Measurements from ENCODE around the gene DOK3. TPM values are rescaled to one million over a fixed set of nuclear protein-coding genes. Genes with fewer than 3 reads are reported as not detected.

Gene DOK3
- polyA plus RNA-seq, 1 experiment, result 0.50 TPM

DNA sequence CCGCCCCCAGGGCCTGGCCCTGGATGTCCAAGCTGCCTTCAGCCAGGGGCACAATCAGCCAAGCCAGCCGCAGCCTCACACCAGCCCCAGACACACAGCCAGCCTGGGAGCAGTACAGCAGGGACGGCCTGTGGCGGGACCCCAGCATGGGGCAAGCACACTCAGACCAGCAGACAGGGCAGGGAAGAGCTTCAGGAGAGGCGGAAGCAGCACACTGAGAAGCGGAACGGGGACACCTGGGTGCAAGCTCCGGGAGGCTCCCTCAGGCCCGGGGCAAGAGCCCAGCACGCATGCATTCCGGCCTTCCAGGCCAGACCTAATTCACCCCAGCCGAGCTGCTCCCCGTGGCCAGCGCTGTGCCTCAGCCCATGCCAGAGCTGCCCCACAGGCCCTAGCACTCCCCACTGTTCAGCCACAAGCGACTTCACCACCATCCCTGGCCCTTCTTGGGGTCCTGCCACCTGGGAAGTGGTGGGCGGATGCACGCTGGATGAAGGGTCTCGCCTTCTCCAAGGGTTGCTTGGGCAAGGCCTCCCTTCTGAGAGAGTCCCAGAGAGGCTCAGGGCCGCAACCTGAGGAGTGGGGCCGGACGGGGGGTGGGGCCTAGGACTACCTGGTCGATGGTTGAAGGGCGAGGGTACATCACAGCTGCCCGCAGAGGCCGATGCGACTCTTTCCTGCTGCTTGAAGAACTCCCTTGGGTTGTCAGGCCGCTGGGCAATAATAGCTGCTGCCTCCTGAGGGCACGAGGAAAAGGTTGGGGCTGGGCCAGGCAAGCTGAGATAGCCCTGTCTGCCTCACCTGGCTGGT lies 49.6 kb downstream of the DOK3 start:
- ChIA-PET CTCF (interaction anchor here (1.1 kb wide), 1 partner anchor 69 kb away, joined by 3 read pairs; no protein-coding TSS in a partner anchor), POLR2A (interaction anchor here (1.0 to 3.3 kb wide), 3 partner anchors 8 to 15 kb away, joined by 3 to 20 read pairs (median 3); no protein-coding TSS in a partner anchor)
- TF ChIP-seq, protein P1, sequence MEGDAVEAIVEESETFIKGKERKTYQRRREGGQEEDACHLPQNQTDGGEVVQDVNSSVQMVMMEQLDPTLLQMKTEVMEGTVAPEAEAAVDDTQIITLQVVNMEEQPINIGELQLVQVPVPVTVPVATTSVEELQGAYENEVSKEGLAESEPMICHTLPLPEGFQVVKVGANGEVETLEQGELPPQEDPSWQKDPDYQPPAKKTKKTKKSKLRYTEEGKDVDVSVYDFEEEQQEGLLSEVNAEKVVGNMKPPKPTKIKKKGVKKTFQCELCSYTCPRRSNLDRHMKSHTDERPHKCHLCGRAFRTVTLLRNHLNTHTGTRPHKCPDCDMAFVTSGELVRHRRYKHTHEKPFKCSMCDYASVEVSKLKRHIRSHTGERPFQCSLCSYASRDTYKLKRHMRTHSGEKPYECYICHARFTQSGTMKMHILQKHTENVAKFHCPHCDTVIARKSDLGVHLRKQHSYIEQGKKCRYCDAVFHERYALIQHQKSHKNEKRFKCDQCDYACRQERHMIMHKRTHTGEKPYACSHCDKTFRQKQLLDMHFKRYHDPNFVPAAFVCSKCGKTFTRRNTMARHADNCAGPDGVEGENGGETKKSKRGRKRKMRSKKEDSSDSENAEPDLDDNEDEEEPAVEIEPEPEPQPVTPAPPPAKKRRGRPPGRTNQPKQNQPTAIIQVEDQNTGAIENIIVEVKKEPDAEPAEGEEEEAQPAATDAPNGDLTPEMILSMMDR (IDR thresholded peaks at IDR 0.05; ENCODE audit: low read depth, low read length), result no peak

DNA sequence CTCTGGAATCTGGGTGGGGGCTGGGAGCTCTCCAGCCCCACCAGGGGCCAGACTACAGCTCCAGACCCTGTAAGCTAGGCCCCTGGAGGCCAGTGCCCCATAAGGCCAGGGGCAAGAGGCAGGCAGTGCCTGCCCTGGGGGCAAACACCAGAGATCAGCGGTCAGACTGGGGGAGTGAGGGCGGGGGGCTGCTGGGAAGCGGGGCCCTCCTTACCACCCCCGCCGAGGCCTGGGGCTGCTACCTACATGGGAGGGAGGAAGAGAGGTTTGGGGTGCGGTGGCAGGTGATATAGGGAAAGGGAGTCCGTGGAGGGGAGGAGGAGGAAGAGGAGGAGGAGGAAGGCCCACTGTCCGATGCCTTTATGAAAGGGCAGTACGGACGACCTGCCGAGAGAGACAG lies 50.3 kb downstream of the DOK3 start:
- ChIA-PET CTCF (interaction anchor here (1.1 kb wide), 1 partner anchor 69 kb away, joined by 3 read pairs; no protein-coding TSS in a partner anchor), POLR2A (interaction anchor here (0.7 to 3.3 kb wide), 3 partner anchors 9 to 36 kb away, joined by 3 to 20 read pairs (median 3); no protein-coding TSS in a partner anchor)
- H3K4me3 ChIP-seq (ENCODE audit: low read depth, low read length), result no peak overlapping the region
- H3K9me3 ChIP-seq (ENCODE audit: control insufficient read depth, insufficient read depth, low read length), result no peaks in the 10 kb centered on the region; the same call in 1 of the 2 replicates
- TF ChIP-seq, protein P1 (IDR thresholded peaks at IDR 0.05; ENCODE audit: low read depth, low read length), result no peak
- no peak for DNase-seq (ENCODE audit: low read depth, low spot score)
- H3K27me3 ChIP-seq (ENCODE audit: control insufficient read depth, insufficient read depth, low read length), result no peaks in the 10 kb centered on the region
- H3K27ac ChIP-seq (ENCODE audit: low read depth, low read length), result no peak overlapping the region

More for the DNA sequence above, 49.6 kb downstream of the DOK3 start:
- no peak overlapping the region for H3K27ac ChIP-seq (ENCODE audit: low read depth, low read length)
- H3K4me3 ChIP-seq (ENCODE audit: low read depth, low read length), result no peak overlapping the region
- no peaks in the 10 kb centered on the region; the same call in 1 of the 2 replicates for H3K9me3 ChIP-seq (ENCODE audit: control insufficient read depth, insufficient read depth, low read length)
- H3K27me3 ChIP-seq (ENCODE audit: control insufficient read depth, insufficient read depth, low read length), result no peaks in the 10 kb centered on the region
- no peak for DNase-seq (ENCODE audit: low read depth, low spot score)

DNA sequence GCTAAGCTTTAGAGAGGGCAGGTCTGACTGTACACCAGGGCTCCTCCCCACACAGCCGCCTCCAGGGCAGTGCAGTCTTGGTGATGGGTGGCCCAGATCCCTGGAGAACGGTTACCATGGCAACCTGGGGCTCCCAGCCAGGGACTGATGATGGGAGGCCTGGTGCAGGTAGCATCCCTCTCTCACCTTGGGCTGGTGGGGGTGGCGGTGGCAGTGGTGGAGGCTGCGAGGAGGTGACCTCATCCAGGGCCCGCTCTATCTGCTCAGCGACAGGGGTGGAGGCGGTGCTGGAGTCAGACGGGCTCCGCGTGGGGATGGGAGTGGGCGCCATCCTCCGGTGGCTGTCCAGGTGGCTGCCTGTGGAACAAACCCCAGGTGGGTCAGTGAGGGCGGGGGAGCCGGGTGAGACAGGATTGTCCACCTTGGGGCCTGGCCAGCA lies 50.7 kb downstream of the DOK3 start:
- peak overlapping the region; percentile 31 for H3K27ac ChIP-seq (ENCODE audit: low read depth, low read length)
- H3K9me3 ChIP-seq (ENCODE audit: control insufficient read depth, insufficient read depth, low read length), result no peaks in the 10 kb centered on the region; the same call in 1 of the 2 replicates
- ChIA-PET CTCF (interaction anchor here (1.1 kb wide), 1 partner anchor 68 kb away, joined by 3 read pairs; no protein-coding TSS in a partner anchor), POLR2A (interaction anchor here (0.7 to 3.3 kb wide), 3 partner anchors 9 to 37 kb away, joined by 3 to 20 read pairs (median 3); no protein-coding TSS in a partner anchor)
- H3K27me3 ChIP-seq (ENCODE audit: control insufficient read depth, insufficient read depth, low read length), result no peaks in the 10 kb centered on the region
- no peak overlapping the region for H3K4me3 ChIP-seq (ENCODE audit: low read depth, low read length)
- TF ChIP-seq, protein P1 (IDR thresholded peaks at IDR 0.05; ENCODE audit: low read depth, low read length), result no peak
- no peak for DNase-seq (ENCODE audit: low read depth, low spot score)

DNA sequence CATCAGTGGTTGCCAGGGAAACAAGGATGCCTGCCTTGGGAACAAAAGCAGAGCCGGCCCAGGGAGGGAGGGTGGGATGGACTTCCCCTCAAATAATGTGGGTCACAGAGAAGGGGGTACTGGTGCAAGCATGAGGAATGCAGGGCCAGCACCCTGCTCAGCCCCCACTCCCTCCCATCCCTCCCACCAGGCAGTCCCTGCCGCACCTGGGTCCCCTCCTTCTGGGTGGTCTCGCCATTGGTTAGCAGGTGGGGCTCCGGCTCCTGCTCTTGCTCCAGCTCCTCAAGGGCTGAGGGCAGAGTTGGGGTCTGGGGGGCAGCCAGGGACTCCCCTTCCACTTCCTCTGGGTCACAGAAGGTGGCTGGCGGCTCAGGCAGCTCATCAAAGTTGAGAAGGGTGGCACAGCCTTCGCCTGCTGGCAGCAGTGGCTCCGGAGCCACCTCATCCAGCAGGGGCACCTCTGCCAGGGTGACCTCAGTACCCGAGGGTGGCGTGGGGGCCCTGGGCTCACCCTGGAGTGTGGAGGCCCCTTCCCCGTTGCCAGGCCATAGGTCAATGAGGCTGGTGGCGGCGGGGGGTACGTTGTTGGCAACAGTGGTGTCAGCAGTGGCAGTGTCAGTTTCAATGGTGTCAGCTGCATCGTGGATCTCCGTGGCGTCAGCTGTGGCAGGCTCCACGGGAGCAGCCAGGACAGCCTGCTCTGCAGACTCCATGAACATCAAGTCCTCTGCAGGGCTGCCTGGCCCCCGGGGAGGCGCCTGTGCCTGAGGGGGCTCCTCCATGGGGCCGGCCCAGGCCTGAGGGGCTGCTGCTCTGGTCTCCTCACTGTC lies 51.6 kb downstream of the DOK3 start:
- TF ChIP-seq, protein P1 (IDR thresholded peaks at IDR 0.05; ENCODE audit: low read depth, low read length), result no peak
- no peak for DNase-seq (ENCODE audit: low read depth, low spot score)
- CTCF ChIA-PET, result interaction anchor here (1.2 to 15.6 kb wide), 16 partner anchors 8 to 148 kb away, joined by 3 to 205 read pairs (median 10); partner anchors contain the start of gene DBN1
- Histone ChIP-seq H3K27ac (ENCODE audit: low read depth, low read length) (peak overlapping the region; percentile 52), H3K4me3 (ENCODE audit: low read depth, low read length) (no peak overlapping the region), H3K9me3 (ENCODE audit: control insufficient read depth, insufficient read depth, low read length) (no peaks in the 10 kb centered on the region; the same call in 1 of the 2 replicates), H3K27me3 (ENCODE audit: control insufficient read depth, insufficient read depth, low read length) (no peaks in the 10 kb centered on the region)
- POLR2A ChIA-PET, result interaction anchor here (0.8 to 3.3 kb wide), 10 partner anchors 10 to 69 kb away, joined by 3 to 20 read pairs (median 6); partner anchors contain the start of genes GRK6 and PDLIM7

All from AG04450 (cell line).